K562 (cell line): ENCODE data around the gene SLC9A1.
"Not testable (repeated sequence)": the region's sequence is repeated elsewhere in the genome, so short reads cannot be mapped to it uniquely, and the experiment has no call there.

Source experiments
- ATF7 ChIP-seq: fragments of 450-650 bp; IDR thresholded peaks from 2 replicates; pipeline ENCODE4 v1.7.1; 2014; ENCODE audit warnings: mild to moderate bottlenecking, moderate library complexity
- FOXM1 ChIP-seq, 2 experiments: fragments of 450-650 bp in 1 of 2; sonication (generic) in 1 of 2; formaldehyde crosslinking in 1 of 2; IDR thresholded peaks; 2 replicates each; pipeline versions ENCODE4 v1.6.1 to v1.9.0; 2017 to 2022; ENCODE audit warnings: low read depth in 2 of 2, mild to moderate bottlenecking in 2 of 2, missing genetic modification reagents in 1 of 2, moderate library complexity in 1 of 2
- JUNB ChIP-seq: fragments of 450-650 bp; formaldehyde crosslinking; conservative IDR thresholded peaks from 2 replicates; pipeline ENCODE4 v1.4.0; 2020; ENCODE audit warnings: mild to moderate bottlenecking
- RAD21 ChIP-seq, 2 experiments: fragments of 250-450 bp in 1 of 2; fragments of 450-650 bp in 1 of 2; sonication (Bioruptor Pico) in 1 of 2; formaldehyde crosslinking in 1 of 2; IDR thresholded peaks in 1 of 2; conservative IDR thresholded peaks in 1 of 2; 2 replicates each; pipeline versions ENCODE4 v1.4.0 to v1.8.0; 2020 to 2022; ENCODE audit warnings: mild to moderate bottlenecking in 2 of 2, moderate library complexity in 1 of 2
- SRF ChIP-seq, 2 experiments: fragments of 250-450, 450-650 bp in 1 of 2; sonication (Bioruptor Pico) in 1 of 2; sonication (generic) in 1 of 2; formaldehyde crosslinking; IDR thresholded peaks; 2 replicates each; pipeline versions ENCODE4 v1.5.0 to v1.5.1; 2020 to 2022; ENCODE audit warnings: mild to moderate bottlenecking in 1 of 2, missing genetic modification reagents in 1 of 2
- TCF3 ChIP-seq: sonication (generic); formaldehyde crosslinking; IDR thresholded peaks from 2 replicates; pipeline ENCODE4 v1.4.0; 2020; ENCODE audit warnings: mild to moderate bottlenecking, missing genetic modification reagents
- ZNF274 ChIP-seq: IDR thresholded peaks from 2 replicates; pipeline ENCODE4 v1.6.1; 2011; ENCODE audit warnings: low read depth, mild to moderate bottlenecking, low read length, moderate library complexity, borderline replicate concordance
- ZNF551 ChIP-seq: fragments of 250-450 bp; sonication (Bioruptor Pico); IDR thresholded peaks from 2 replicates; pipeline ENCODE4 v1.5.0; 2021; ENCODE audit warnings: mild to moderate bottlenecking, moderate library complexity
- ZNF830 ChIP-seq: fragments of 250-450 bp; sonication (Bioruptor Pico); IDR thresholded peaks from 2 replicates; pipeline ENCODE4 v1.5.0; 2021; ENCODE audit warnings: mild to moderate bottlenecking
- TF ChIP-seq, protein P1 (sequence below): sonication (generic); IDR thresholded peaks from 2 replicates; pipeline ENCODE4 v1.6.1; 2016
- TF ChIP-seq, protein P2 (sequence below): conservative IDR thresholded peaks from 2 replicates; pipeline ENCODE4 v1.6.1; 2011; ENCODE audit warnings: low read depth, mild to moderate bottlenecking, low read length; ENCODE audit not compliant: control insufficient read depth

DNA sequence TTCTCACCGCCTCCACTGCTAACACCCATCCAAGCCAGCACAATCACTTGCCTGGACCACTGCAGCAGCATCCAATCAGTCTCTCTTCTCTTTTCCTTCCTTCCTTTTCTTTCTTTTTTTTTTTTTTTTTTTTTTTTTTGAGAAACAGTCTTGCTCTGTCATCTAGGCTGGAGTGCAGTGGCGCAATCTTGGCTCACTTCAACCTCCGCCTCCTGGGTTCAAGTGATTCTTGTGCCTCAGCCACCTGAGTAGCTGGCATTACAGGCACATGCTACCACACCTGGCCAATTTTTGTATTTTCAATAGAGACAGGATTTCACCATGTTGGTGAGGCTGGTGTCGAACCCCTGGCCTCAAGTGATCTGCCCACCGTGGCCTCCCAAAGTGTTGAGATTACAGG is 29.8 kb downstream of the SLC9A1 start:
- TF ChIP-seq TCF3 (CRISPR knock-in tag); FOXM1 (IDR thresholded peaks at IDR 0.05; ENCODE audit: low read depth); FOXM1 (CRISPR knock-in tag; IDR thresholded peaks at IDR 0.05; ENCODE audit: low read depth); ATF7; ZNF551 (CRISPR knock-in tag); ZNF274; ZNF830 (CRISPR knock-in tag); SRF (CRISPR knock-in tag; IDR thresholded peaks at IDR 0.05); RAD21 (CRISPR knock-in tag; conservative IDR thresholded peaks at IDR 0.05 in 1 of 2, IDR thresholded peaks at IDR 0.05 in 1 of 2); JUNB (CRISPR knock-in tag): not testable (repeated sequence)
- TF ChIP-seq, protein P1, sequence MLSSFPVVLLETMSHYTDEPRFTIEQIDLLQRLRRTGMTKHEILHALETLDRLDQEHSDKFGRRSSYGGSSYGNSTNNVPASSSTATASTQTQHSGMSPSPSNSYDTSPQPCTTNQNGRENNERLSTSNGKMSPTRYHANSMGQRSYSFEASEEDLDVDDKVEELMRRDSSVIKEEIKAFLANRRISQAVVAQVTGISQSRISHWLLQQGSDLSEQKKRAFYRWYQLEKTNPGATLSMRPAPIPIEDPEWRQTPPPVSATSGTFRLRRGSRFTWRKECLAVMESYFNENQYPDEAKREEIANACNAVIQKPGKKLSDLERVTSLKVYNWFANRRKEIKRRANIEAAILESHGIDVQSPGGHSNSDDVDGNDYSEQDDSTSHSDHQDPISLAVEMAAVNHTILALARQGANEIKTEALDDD: not testable (repeated sequence)
- TF ChIP-seq, protein P2, sequence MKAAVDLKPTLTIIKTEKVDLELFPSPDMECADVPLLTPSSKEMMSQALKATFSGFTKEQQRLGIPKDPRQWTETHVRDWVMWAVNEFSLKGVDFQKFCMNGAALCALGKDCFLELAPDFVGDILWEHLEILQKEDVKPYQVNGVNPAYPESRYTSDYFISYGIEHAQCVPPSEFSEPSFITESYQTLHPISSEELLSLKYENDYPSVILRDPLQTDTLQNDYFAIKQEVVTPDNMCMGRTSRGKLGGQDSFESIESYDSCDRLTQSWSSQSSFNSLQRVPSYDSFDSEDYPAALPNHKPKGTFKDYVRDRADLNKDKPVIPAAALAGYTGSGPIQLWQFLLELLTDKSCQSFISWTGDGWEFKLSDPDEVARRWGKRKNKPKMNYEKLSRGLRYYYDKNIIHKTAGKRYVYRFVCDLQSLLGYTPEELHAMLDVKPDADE: not testable (repeated sequence)
